SK-N-SH (cell line): Measurements from ENCODE around the gene RAB3C.

Experiments used
- EP300 ChIP-seq, 2 experiments: IDR thresholded peaks; 2 replicates each; pipeline versions ENCODE4 v1.4.0 to v1.6.1; 2012; ENCODE audit warnings: borderline replicate concordance in 1 of 2, low read depth in 1 of 2, low read length in 1 of 2
- GABPA ChIP-seq: IDR thresholded peaks from 2 replicates; pipeline ENCODE4 v1.4.0; 2012; ENCODE audit warnings: low read depth, mild to moderate bottlenecking
- GATA2 ChIP-seq: sonication (generic); formaldehyde crosslinking; IDR thresholded peaks from 2 replicates; pipeline ENCODE4 v1.5.0; 2020; ENCODE audit warnings: mild to moderate bottlenecking, missing genetic modification reagents
- POLR2AphosphoS5 ChIP-seq: IDR thresholded peaks from 2 replicates; pipeline ENCODE4 v1.6.1; 2012; ENCODE audit warnings: low read depth, low read length
- USF1 ChIP-seq: IDR thresholded peaks from 2 replicates; pipeline ENCODE4 v1.4.0; 2012; ENCODE audit warnings: low read depth, borderline replicate concordance
- TF ChIP-seq, protein P1 (sequence below): fragments of 200-600 bp; sonication (generic); IDR thresholded peaks from 2 replicates; pipeline ENCODE4 v1.6.1; 2017; ENCODE audit warnings: antibody characterized with exemption, mild to moderate bottlenecking, moderate library complexity
- TF ChIP-seq, protein P2 (sequence below): fragments of 150-350 bp; IDR thresholded peaks from 2 replicates; pipeline ENCODE4 v1.6.1; 2017; ENCODE audit warnings: antibody characterized with exemption, low read length, low read depth, borderline replicate concordance

DNA sequence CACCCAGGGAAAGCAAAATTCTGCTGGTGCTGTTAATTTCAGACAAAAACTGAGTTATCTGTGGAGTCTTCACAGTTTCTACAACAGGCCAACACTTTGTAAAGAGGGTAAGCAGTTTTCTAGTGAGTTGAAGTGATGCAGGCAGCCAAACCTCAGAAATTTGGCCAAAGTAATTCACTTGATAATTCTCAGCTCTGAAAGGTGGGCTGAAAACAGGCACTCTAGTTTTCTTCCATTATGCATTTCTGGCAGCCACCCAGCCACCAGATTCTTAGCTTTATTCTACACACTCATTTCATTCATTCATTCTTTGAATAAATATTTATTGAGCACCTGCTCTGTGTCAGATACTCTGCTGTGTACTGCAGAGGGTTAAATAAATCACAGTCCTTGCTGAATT, 184.2 kb downstream of the RAB3C start:
- TF ChIP-seq, protein P1, sequence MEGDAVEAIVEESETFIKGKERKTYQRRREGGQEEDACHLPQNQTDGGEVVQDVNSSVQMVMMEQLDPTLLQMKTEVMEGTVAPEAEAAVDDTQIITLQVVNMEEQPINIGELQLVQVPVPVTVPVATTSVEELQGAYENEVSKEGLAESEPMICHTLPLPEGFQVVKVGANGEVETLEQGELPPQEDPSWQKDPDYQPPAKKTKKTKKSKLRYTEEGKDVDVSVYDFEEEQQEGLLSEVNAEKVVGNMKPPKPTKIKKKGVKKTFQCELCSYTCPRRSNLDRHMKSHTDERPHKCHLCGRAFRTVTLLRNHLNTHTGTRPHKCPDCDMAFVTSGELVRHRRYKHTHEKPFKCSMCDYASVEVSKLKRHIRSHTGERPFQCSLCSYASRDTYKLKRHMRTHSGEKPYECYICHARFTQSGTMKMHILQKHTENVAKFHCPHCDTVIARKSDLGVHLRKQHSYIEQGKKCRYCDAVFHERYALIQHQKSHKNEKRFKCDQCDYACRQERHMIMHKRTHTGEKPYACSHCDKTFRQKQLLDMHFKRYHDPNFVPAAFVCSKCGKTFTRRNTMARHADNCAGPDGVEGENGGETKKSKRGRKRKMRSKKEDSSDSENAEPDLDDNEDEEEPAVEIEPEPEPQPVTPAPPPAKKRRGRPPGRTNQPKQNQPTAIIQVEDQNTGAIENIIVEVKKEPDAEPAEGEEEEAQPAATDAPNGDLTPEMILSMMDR, result no peak
- TF ChIP-seq GABPA, result no peak
- no peak for TF ChIP-seq EP300 (IDR thresholded peaks at IDR 0.05; ENCODE audit: borderline replicate concordance in 1 of 2, low read depth in 1 of 2, low read length in 1 of 2)
- TF ChIP-seq GATA2 (CRISPR knock-in tag), result no peak
- TF ChIP-seq USF1, result no peak
- TF ChIP-seq, protein P2, sequence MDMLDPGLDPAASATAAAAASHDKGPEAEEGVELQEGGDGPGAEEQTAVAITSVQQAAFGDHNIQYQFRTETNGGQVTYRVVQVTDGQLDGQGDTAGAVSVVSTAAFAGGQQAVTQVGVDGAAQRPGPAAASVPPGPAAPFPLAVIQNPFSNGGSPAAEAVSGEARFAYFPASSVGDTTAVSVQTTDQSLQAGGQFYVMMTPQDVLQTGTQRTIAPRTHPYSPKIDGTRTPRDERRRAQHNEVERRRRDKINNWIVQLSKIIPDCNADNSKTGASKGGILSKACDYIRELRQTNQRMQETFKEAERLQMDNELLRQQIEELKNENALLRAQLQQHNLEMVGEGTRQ, result no peak
- TF ChIP-seq POLR2AphosphoS5, result no peak
